ENCODE results near the gene LYRM1.
"Not testable (repeated sequence)": the region's sequence is repeated elsewhere in the genome, so short reads cannot be mapped to it uniquely, and the experiment has no call there.

LYRM1 gene, protein sequence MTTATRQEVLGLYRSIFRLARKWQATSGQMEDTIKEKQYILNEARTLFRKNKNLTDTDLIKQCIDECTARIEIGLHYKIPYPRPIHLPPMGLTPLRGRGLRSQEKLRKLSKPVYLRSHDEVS

DNA sequence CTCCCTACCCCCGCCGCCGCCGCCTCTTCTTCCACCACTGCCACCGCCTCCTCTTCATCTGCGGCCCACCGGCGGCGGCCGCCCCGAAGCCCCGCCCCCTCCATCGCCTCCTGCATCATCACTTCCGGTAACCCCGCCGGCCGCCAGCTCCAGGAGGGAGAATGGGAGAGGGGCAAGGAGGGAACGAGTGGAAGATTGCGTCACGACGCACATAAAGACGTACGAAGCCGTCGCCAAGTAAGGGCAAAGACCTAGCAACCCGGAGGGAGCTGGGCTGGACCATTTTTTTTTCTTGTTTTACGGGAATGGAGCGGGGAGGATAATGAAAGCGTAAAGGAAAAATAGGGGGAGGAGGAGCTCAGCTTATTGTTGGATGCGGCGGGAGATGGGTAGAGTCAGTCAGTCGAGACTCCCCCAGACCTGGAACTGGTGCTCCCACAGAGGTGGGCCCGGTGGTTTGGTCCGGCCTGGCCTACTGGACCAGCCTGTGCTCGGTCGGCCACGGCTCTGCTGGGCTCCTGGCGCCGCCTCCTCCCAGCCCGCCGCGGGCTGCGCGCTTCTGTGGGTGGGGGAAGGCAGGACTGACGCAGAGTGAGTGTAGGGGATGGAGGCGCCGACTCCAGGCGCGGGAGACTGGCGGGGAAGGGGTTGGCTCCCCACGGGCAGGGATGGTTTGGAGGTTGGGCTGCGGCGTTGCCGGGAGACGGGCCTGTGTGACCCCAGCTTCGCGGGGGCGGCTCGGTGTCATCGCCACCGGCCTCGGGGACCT, at the start of gene LYRM1, which contains the start of gene DCUN1D3:
TSS of gene LYRM1 (plus strand) at position 473 of the 769 bp plus-strand sequence. CDS start 14,785 bp downstream, outside the sequence.
TSS of gene DCUN1D3 (minus strand) at position 60 of the 769 bp plus-strand sequence. CDS start 37,820 bp downstream, outside the sequence.
- peak; percentile 95 for DNase-seq

DNA sequence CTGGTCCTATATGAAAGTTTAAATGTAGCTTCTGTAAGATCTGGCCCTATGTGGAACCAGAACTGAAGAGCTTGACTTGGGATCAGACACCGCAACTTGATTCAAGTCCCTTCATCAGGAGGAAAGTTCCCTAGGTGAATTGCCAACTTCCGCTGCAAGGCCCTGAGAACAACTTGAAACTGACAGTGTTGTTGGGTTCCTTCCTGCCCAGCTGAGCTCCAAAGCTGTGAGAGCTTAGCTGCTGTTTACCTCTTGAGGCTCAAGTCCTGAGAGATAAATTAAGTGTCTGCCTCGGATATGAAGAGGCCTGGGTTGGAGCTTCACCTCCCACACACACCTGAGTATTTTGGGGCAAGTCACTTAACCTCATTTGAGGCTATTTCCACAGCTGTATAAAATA, 49.6 kb upstream of the LYRM1 start:
- no peak for DNase-seq

DNA sequence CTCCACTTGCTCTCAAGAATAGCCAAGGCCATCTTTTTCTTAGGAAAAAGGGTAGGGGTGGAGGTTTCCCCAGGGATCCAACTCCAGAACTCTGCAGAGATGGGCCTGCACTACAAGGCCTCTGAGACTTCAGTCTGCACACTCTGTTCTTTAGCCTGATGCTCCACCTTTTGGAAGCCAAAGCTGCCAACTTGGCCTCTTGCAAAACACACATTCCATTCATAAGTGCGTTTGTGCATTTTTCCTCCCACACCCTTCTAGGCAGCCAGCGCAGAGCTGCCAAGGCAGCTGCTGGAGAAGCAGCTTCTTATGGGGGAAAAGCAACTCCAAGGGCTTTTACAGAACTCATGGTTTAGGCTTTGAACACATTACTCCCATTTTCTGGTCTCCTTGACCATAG, 49.0 kb upstream of the LYRM1 start:
- DNase-seq = no peak

DNA sequence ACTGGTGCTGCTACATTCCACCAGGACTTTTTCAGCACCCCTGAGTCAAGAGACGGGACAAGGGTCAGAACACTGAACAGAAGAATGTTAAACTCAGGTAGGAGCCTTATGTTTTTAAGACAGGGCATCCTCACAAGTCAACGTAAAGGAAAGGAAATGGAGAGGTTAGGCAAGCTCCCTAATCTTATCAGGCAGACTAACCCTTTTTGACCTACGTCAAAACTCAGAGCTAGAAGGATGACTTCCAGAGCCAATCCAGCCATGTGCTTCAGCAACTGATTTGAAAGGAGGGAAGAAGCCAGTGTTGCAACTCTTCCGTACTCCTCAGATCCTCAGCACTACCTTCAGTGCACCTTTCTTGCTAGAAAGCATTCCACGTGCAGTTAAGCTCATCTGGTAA, 47.4 kb upstream of the LYRM1 start:
- no peak for DNase-seq

DNA sequence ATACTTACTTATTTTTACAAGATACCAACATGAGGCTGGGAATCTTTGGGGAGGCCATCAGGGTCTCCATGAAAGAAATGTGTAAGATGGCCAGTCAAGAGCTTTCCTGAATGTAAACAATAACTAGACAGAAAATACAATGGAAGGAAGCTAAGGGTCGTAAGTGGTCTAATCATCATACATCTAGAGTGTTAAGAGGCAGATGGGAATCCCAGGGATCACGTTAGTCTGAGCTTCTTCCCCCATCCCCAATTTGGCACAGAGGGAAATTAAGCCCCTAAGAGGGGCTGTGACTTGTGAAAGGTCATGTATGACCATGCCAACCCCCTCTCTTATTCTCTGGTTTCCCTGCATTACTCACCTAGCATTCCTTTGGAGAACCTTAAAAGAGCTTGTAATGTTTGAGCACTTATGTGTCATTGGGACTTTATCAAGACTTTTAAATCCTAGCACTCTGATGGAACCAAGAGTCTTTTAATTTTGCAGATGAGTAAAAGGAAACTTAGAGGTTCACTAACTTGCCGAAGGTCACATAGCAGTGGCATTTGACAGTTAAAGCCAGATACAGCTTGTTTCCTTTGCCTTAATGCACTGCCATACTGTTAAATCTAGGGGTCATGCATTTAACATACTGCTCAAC, 46.5 kb upstream of the LYRM1 start:
- DNase-seq = no peak

DNA sequence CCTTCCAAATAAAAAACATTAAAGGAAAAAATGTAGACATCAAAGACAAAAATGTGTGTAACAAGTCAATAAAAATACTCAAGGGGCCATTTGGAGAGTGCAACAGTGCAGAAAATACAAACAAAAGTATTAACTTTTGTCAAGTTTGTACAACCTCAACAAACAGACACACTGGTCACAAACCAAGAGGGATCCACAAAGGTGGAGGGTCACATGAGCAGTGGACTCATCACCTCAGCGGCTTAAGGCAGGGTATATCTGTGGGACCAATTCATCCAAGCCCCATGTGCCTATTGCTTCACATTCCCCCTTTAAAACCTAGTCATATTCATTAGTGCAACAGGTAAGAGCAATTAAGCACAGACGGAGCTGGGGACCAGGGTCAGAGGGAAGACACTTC, 45.6 kb upstream of the LYRM1 start:
- DNase-seq = no peak

DNA sequence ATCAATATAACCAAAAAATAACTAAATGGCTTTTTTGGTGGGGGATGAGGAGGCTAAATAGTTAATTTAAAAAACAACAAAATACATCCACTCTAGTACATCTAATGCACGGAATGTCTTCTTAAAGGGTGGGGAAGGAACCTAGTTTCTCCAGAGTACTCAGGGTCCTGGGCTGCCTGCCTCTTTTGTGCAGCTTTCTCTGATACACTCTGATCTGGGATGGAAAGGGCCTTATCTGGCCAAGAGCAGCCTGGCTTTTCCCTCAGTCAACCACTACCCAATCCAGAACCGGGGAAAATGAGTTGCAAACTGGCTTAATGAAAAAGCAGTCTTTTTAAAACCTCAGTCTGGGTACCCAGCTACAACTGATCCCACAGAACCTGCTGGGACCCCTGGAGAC, 43.3 kb upstream of the LYRM1 start:
- DNase-seq = no peak

DNA sequence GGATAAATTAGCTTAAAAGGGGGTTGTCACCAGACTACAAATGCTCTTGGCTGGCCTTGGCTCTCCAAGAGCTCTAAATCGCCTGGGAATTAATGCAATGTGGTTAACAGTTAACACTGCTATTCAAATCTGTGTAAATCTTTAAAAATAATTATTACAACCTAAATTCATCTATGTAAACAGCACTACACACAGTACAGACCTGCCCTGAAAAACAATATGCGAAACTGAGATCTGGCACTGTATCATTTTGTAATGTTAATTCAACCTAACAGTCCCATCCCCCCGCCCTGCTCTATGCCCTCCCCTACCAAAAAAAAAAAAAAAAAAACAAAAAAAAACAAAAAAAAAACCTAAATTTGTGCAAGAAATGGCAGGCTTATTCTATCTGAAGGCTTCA, 41.3 kb upstream of the LYRM1 start:
- DNase-seq = no peak

DNA sequence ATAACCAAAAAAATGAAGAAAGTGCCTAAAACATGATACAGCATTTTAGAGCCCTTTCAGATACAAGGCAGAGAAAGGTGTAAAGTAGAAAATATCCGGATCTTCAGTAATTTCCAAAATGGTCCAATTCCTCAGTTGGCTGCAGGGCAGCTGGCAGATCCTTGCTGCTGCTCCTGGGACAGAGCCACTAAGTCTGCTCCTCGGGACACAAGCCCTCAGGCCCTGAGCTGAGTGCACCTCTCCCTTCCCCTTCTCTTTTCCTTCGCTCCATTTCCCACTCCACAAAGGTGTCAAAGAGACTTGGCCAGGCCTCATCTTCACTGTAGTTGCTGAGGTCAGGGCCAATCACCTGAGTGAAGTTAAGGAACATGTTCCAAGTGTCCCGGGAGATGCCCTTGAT, 40.9 kb upstream of the LYRM1 start:
- DNase-seq = no peak

DNA sequence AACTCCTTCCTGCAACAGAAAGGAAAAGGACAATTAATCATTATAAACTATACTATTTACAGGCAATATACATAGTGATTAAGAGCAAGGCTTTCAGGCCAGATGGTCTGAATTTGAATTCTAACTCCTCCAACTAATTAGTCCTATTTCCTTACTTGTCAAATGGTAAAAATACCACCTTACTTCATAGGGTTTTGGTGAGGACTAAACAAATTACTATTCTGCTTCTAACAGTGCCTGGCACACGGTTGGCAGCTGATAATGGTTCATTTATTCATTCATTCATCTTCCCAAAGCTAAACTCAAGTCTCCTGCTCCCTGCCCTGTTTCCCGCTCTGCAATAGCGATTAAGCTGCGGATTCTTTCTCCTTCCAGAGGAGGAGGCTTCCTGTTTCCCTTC, 40.2 kb upstream of the LYRM1 start:
- no peak for DNase-seq

DNA sequence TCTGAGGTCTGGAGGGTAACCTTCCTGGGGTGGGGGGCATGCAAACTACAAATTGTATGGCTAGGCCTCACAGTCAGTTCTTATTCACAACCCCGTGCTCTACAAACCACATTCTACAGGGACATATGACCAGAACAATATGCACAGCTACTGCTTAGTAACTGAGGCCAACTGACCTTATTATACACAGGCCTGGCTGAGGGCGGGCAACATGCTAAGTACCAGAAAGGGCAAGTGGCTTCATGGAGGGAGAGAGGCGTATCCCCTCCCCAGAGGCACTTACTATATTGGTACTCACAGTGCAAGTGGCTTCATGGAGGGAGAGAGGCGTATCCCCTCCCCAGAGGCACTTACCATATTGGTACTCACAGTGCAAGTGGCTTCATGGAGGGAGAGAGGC, 39.6 kb upstream of the LYRM1 start:
- DNase-seq = not testable (repeated sequence)

DNA sequence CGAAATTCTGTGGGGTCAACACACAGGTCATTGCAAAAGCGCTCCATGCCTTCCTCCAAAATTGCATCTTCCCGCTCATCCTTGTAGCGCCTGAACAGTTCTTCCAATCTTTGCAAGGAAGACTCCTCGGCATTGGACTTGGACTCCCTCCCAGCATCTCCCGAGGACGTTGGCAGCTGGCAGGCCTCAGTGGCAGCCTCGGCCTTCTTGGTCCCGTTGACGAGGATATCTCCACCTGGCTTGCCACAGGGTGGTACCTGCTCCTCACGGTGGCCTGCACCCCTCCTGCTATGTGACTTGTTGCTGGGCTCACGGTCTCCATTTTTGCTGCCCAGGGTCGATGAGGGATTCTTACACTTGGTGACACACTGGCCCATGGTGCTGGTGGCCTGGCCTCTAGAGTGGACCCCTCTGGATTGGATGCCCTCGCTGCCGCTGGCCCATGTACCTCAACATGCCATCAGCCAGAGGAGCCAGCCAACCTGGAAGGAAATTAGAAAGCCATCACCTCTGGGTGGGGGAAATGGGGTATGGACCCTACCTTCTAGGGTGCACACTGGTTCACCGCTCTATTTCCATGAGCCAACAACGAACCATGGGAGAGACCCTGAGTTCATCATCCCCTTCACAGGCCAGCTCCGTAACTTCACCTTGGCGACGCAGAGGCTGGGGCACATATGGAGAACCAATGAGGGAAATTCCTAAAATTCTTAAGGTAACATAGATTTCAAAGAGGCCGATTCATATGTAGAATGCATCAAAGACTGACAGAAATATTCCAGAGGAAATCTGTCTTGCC, 38.2 kb upstream of the LYRM1 start:
- no peak for DNase-seq

DNA sequence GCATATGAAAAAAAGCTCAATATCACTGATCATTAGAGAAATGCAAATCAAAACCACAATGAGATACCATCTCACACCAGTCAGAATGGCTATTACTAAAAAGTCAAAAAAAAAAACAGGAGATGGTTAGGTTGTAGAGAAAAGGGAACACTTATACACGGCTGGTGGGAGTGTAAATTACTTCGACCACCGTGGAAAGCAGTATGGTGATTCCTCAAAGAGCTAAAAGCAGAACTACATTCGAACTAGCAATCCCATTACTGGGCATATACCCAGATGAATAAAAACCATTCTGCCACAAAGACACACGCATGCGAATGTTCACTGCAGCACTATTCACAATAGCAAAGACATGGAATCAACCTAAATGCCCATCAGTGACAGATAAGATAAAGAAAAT, 36.2 kb upstream of the LYRM1 start:
- DNase-seq = not testable (repeated sequence)

DNA sequence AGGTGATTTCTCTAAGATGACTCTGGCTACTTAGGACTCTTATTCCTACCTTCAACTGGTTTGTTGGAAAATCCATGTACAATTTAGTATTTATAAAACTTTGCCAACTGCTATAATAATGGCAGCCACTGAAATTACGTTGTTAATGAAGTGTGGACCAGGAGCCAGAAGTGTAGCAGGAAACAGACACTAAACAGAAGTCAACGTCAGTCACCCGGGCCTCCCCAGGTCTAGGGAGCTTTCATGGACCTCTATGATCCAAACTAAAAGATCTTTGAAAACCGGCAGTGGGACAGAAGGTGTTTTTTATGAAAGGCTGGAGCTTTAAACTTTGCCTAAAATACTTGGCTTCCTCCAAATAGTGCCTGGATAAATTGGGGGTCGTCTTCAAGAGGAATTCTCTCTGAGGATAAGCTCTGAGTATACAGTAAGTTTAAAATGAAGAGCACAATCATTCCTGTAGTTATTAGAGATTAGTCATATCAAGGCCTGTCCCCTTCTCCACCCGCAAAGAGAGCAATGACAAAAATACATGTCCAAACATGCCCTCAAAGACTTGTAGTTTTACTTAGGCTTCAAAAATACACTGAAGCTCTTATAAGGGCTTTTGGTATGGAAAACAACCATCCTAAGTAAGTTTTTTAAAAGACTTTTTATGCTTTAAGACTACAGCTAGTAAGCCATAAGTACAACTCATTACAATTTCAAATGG, 35.0 kb upstream of the LYRM1 start:
- no peak for DNase-seq

DNA sequence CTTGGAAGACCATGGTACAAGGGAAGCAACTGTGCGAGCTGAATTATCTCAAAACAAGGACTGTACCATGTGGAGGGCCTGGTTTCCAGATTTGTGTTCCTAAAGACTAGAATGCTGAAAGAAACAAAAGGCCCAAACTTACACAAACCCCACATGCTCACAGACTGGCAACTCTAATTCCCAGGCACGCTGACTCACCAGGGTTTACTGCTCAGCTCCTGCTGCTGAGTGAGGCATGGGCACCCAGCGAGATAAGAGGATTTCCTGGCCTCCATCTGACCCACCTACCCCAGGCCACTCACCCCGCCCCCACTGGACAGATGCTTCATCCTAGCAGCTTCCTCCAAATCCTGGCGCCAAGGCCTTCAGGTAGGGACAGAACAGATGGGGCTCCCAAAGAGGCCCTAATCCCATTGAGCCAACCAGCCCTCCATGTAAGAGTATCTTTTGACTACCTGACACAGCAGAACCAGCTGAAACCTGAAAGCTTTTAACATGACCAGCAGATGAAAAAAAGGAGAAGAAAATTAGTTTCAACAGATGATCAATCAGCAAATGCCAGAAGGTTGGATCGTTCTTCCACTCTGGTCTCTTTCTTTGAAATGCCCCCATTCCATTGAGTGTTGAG, 34.3 kb upstream of the LYRM1 start:
- DNase-seq = no peak

DNA sequence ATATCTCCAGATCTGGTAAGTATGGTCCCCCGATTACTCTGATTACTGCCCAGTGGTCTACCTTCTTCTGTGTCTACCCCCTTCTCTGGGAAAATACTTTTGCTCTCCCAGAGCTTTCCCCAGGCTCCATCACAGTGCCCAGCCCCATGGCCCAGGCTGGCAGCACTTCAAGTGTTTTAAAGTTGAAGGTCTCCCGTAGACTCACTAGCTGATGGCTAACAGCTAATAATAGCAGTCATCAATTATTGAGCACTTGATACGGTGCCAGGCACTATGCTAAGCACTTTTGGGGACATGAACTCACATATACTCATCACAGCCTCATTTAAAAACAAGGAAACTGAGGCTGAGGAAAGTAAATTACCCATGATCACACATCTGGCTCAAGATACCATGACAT, 33.8 kb upstream of the LYRM1 start:
- no peak for DNase-seq

DNA sequence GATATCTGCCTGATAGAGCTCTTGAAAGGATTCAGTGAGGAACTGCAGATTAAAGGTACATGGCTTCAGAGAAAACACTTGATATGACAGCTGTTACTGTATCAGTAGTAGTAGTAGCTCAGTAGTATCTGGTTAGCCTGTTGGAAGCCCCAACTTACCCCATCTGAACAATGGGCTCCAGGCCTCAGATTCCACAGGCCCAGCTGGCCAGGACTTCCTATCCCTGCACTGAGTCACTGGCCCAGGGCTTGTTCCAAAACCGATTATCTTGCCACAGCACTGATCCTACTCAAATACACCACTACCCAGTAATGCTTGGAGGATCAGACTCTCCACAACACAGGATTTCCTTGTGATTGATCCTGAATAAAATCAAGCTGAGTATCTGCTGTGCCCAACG, 33.0 kb upstream of the LYRM1 start:
- DNase-seq = no peak

DNA sequence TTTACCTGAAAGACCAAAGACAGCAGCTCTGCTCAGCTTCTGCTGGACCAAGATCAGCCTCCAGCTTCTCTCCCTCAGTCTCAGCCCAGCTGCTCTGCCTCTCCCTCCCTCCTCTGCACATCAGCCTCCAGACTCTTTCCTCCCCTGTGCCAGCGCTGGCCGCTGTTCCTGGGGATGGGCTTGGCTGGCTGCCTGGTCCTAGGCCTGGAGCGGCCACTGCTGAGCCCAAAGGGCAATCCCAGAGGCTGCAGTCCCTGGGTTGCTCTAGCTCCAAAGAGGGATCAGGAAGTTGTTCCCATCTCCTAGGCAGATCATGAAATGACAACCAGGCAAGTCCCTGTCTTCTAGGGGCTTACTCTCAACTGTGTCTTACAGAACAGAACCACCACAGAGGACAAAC, 31.7 kb upstream of the LYRM1 start:
- DNase-seq = no peak

DNA sequence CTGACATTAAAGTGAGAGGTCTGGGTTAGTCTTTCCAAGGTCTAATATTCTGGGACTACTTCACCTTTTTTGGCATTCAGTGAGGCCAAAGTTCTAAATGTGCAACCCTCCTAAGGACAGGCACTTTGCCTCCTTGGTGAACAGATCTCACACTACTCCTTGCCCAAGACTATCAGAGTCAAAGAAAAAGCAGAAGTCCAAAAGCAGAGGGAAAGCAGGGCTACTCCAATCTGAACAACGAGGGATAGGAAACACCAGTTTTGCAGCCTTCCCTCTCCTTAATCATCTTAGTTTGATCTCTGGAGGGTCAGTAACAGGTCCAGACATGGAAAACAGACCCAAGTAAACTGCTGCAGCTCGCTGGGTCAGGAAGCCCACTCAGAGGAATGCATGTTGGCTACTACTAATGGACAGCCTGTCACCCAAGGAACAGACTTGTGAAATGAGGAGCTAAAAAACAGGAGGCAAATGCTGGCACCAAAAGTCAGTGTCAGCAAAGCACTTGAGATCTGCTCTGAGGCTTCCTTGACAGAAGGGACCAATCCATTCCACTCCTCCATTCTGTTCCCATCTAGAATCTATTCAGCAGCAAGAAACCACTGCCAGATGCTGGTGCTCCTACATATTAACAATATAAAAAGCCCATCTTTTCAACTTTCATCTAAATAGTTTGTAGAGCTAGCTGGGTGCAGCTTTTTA, 30.3 kb upstream of the LYRM1 start:
- DNase-seq = no peak

DNA sequence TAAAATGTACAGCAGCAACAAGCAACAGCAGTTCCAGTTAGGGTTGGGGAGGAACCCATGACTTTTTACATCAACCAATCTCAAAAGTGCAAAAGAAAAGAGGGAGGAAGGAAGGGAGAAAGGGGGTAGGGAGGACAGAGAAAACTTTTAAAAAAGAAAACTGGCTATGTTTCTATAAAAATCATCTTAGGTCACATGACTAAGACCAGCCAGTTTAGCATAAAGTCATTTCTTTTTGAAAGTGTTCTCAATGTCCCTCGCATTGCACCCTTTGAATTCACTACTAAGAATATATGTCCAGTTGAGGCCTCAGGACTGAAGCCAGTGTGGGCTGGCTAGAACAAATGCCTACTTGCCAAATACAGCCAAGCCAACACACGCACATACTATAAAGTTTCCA, 29.3 kb upstream of the LYRM1 start:
- no peak for DNase-seq

DNA sequence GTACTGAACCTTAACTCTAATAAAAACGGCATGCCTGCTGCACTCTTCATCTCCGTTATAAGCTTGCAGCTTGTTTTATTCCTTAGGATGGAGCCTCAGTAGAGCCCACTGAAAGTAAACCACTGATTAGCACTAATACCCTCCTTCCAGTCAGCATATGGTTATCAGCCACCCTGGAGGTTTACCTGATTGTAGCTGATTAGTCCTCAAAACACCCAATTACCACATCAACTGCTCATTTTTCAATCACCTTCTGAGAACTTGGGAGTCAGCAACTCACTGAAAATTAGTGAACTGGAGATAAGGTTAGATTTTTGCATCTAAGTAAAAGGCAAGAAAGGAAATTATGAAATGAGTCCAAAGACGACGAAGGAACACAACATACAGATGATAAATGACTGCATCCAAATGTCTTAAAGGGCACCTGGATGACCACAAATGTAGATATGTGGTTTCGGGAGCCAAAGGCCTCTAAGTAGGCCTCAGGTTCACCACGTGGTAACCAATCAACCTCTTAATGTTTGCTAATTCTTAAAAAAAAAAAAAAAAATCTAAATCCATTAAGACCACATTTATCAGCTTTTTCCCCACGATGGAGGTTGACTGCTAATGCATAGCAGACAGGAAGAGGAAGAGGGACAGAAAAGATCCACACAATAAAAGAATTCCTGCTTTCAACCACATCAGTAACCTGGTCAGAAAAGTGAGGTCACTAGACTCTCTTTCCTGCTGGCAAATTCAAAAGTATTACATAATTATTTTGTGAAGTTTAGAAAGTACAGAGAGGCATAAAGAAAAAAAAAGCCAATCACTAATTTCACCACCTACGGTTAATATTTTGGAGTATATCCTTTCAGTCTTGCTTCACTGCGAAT, 28.4 kb upstream of the LYRM1 start:
- DNase-seq = no peak

Measured in stimulated activated CD4-positive, alpha-beta T cell treated with anti-CD3 and anti-CD28 coated beads, Interleukin-15, amount 100 ng/mL, for 24 hours (primary cell).